Hippocampal formation (tissue), 2 donors: Measurements from ENCODE around the gene MAP1LC3A.

Experiments
- DNase-seq, 2 donors: peaks; one replicate each; lab custom pipeline; 2025; lab: John Stamatoyannopoulos, UW

MAP1LC3A gene

GRCh38 chr20:34577061-34577460 lies 18.5 kb downstream of the MAP1LC3A start:
- no peak for DNase-seq

GRCh38 chr20:34578025-34578424 lies 19.5 kb downstream of the MAP1LC3A start:
- DNase-seq, result no peak

GRCh38 chr20:34578521-34578920 lies 20.0 kb downstream of the MAP1LC3A start:
- no peak for DNase-seq

GRCh38 chr20:34579191-34579978 lies 20.9 kb downstream of the MAP1LC3A start:
- peak; percentile 71 to 81 for DNase-seq

GRCh38 chr20:34579979-34580940 lies 21.7 kb downstream of the MAP1LC3A start:
- DNase-seq, result peak in 1 of 2 donors; percentile 8

- peak; percentile 40 to 76 for DNase-seq
Measured at GRCh38 chr20:34581341-34582184, 23.0 kb downstream of the MAP1LC3A start.

- no peak for DNase-seq
Measured at GRCh38 chr20:34582221-34582620, 23.7 kb downstream of the MAP1LC3A start.

- DNase-seq, result no peak
Measured at GRCh38 chr20:34582911-34583310, 24.4 kb downstream of the MAP1LC3A start.

GRCh38 chr20:34583544-34583943 lies 25.0 kb downstream of the MAP1LC3A start:
- DNase-seq, result no peak

GRCh38 chr20:34585019-34585418 lies 26.5 kb downstream of the MAP1LC3A start:
- DNase-seq, result no peak

- no peak for DNase-seq
Measured at GRCh38 chr20:34586488-34587163, 28.1 kb downstream of the MAP1LC3A start.

GRCh38 chr20:34595377-34596184 lies 37.1 kb downstream of the MAP1LC3A start:
- DNase-seq, result no peak

- DNase-seq, result no peak
Measured at GRCh38 chr20:34600892-34601653, 42.6 kb downstream of the MAP1LC3A start.

- no peak for DNase-seq
Measured at GRCh38 chr20:34604980-34605788, 46.7 kb downstream of the MAP1LC3A start.

- no peak for DNase-seq
Measured at GRCh38 chr20:34607066-34607465, 48.5 kb downstream of the MAP1LC3A start.
